Panc1 (cell line): Measurements from ENCODE around the gene DGLUCY. TPM values are rescaled to one million over a fixed set of nuclear protein-coding genes. Genes with fewer than 3 reads are reported as not detected.

Source experiments
- ATAC-seq: fragments of 200-7000 bp; cut with Tn5 transposase; 2 replicates; pipeline ENCODE4 v1.9.1; 2020; ENCODE audit warnings: mild to moderate bottlenecking, moderate library complexity
- BruUV-seq: library from RNA; stranded (reverse); fragments of 400-500 nt; replicated peaks from 2 replicates; lab custom pipeline; 2021; lab: Mats Ljungman, UMichigan
- CTCF ChIA-PET: fragments of 300-600 bp; sonication (Branson Sonifier 250); formaldehyde crosslinking; loops from one replicate; lab custom pipeline; 2022; ENCODE audit warnings: antibody characterized with exemption; lab: Charles Lee
- POLR2A ChIA-PET: fragments of 300-600 bp; sonication (Branson Sonifier 250); formaldehyde crosslinking; loops from one replicate; lab custom pipeline; 2022; ENCODE audit warnings: antibody characterized with exemption; lab: Charles Lee
- DNase-seq: peaks from one replicate; pipeline ENCODE4 v3.0.0-alpha.2; 2010; ENCODE audit warnings: low read depth, low spot score
- H3K27ac ChIP-seq: 2 replicates; pipeline ENCODE4 v1.5.1; 2011; ENCODE audit warnings: mild to moderate bottlenecking, low read length, inconsistent platforms
- H3K27me3 ChIP-seq: fragments of 200-500 bp; sonication (Bioruptor generic); 2 replicates; pipeline ENCODE4 v1.6.0; 2014; ENCODE audit warnings: low read length, inconsistent platforms; ENCODE audit not compliant: control insufficient read depth, insufficient read depth
- H3K36me3 ChIP-seq: fragments of 200-500 bp; sonication (Bioruptor generic); 2 replicates; pipeline ENCODE4 v1.5.1; 2014; ENCODE audit warnings: inconsistent platforms, mild to moderate bottlenecking, low read length, moderate library complexity; ENCODE audit not compliant: control insufficient read depth, insufficient read depth
- H3K4me1 ChIP-seq: 2 replicates; pipeline ENCODE4 v1.5.1; 2011; ENCODE audit warnings: inconsistent platforms, mild to moderate bottlenecking, low read length, moderate library complexity; ENCODE audit not compliant: control insufficient read depth, insufficient read depth
- H3K4me3 ChIP-seq, 2 experiments: 2 replicates each; pipeline ENCODE4 v1.5.1; 2011 to 2012; ENCODE audit warnings: low read depth in 2 of 2, low read length in 2 of 2, mild to moderate bottlenecking in 2 of 2, inconsistent platforms in 1 of 2, moderate library complexity in 1 of 2
- H3K9me3 ChIP-seq: fragments of 200-500 bp; sonication (Bioruptor generic); 2 replicates; pipeline ENCODE4 v1.5.1; 2014; ENCODE audit warnings: low read depth, mild to moderate bottlenecking, inconsistent platforms, low read length, moderate library complexity; ENCODE audit not compliant: control insufficient read depth, insufficient read depth
- CTCF ChIP-seq: fragments of 450-650 bp; IDR thresholded peaks from 2 replicates; pipeline ENCODE4 v1.5.1; 2017; ENCODE audit warnings: mild to moderate bottlenecking
- POLR2AphosphoS5 ChIP-seq: IDR thresholded peaks from 2 replicates; pipeline ENCODE4 v1.6.1; 2012; ENCODE audit warnings: mild to moderate bottlenecking, low read depth, low read length, moderate library complexity
- REST ChIP-seq, 2 experiments: IDR thresholded peaks; 2 replicates each; pipeline ENCODE4 v1.6.1; 2011 to 2012; ENCODE audit warnings: low read depth in 2 of 2, control low read depth in 1 of 2, low read length in 1 of 2, mild to moderate bottlenecking in 1 of 2, moderate library complexity in 1 of 2; ENCODE audit not compliant: insufficient read depth in 1 of 2
- SIN3A ChIP-seq: IDR thresholded peaks from 2 replicates; pipeline ENCODE4 v1.6.1; 2012; ENCODE audit warnings: low read depth, mild to moderate bottlenecking, low read length, moderate library complexity, borderline replicate concordance; ENCODE audit not compliant: insufficient read depth
- TCF7L2 ChIP-seq: IDR thresholded peaks from 2 replicates; pipeline ENCODE4 v1.6.1; 2011; ENCODE audit warnings: mild to moderate bottlenecking, low read depth, low read length, inconsistent platforms
- in situ Hi-C: cut with HindIII; loops from 2 replicates; pipeline ENCODE4 v1.10.0; 2016; ENCODE audit warnings: low sequenced_read_pairs, low pct_unique_long_range_greater_than_20kb
- intact Hi-C: fragments of 100-400 bp; cut with micrococcal nuclease; formaldehyde crosslinking; loops from one replicate; pipeline ENCODE4 v1.10.0; 2022; ENCODE audit not compliant: unreplicated experiment
- total RNA-seq: library from RNA; stranded (reverse); gene quantifications from one replicate; pipeline ENCODE4 v1.2.1, GENCODE V29; 2021; ENCODE audit not compliant: unreplicated experiment

Gene DGLUCY
- total RNA-seq, 1 experiment from 2014 or later, result 21.3 TPM

- Histone ChIP-seq H3K4me1 (no peaks in the 10 kb centered on the region), H3K27me3 (no peaks in the 10 kb centered on the region), H3K9me3 (no peaks in the 10 kb centered on the region), H3K36me3 (no peaks in the 10 kb centered on the region), H3K27ac (no peak overlapping the region), H3K4me3 (no peak overlapping the region)
- ChIA-PET POLR2A (no interaction called here), CTCF (no interaction called here)
- no peak for TF ChIP-seq REST (IDR thresholded peaks at IDR 0.05; ENCODE audit: insufficient read depth in 1 of 2, low read depth in 2 of 2, low read length in 1 of 2)
- no peak for TF ChIP-seq CTCF
- TF ChIP-seq SIN3A, result no peak
- no peak for TF ChIP-seq POLR2AphosphoS5
- no peak for TF ChIP-seq TCF7L2
- ATAC-seq (no peak), DNase-seq (no peak)
- intact Hi-C loops (no loop called here), in situ Hi-C loops (no loop called here)
- BruUV-seq, result no TSS peak
These were observed 160.0 kb downstream of the DGLUCY start for GRCh38 chr14:91273885-91274273.

- no peak for ATAC-seq
- BruUV-seq, result no TSS peak
- Histone ChIP-seq H3K4me3 (no peak overlapping the region), H3K4me1 (no peaks in the 10 kb centered on the region), H3K36me3 (no peaks in the 10 kb centered on the region), H3K27me3 (no peaks in the 10 kb centered on the region), H3K9me3 (no peaks in the 10 kb centered on the region), H3K27ac (no peak overlapping the region)
- no peak for DNase-seq
- POLR2A ChIA-PET, result no interaction called here
- TF ChIP-seq TCF7L2 (no peak), SIN3A (no peak), REST (IDR thresholded peaks at IDR 0.05; ENCODE audit: insufficient read depth in 1 of 2, low read depth in 2 of 2, low read length in 1 of 2) (no peak), CTCF (no peak), POLR2AphosphoS5 (no peak)
- intact Hi-C loops, result no loop called here
- CTCF ChIA-PET, result no interaction called here
- in situ Hi-C loops, result no loop called here
These were observed 160.9 kb downstream of the DGLUCY start for GRCh38 chr14:91274796-91275195.

Other genes starting within 250 kb of the DGLUCY start
- 2.6 TPM for gene RPS6KA5, start 53.4 kb upstream of the DGLUCY start, total RNA-seq
- 0.28 TPM for gene GPR68, start 130.6 kb downstream of the DGLUCY start, total RNA-seq